NB4 (cell line): Measurements from ENCODE around the gene PODNL1.
"Not testable (repeated sequence)": the region's sequence is repeated elsewhere in the genome, so short reads cannot be mapped to it uniquely, and the experiment has no call there.

Source experiments
- DNase-seq: peaks from one replicate; pipeline ENCODE4 v3.0.0; 2010; ENCODE audit warnings: low read depth
- H3K4me3 ChIP-seq: one replicate; pipeline ENCODE4 v1.5.1; 2011; ENCODE audit warnings: mild to moderate bottlenecking, low read depth, low read length, moderate library complexity
- CTCF ChIP-seq: IDR thresholded peaks from one replicate; pipeline ENCODE4 v1.5.1; 2012; ENCODE audit warnings: low read depth, low read length
- MAX ChIP-seq: IDR thresholded peaks from 2 replicates; pipeline ENCODE4 v1.6.1; 2011; ENCODE audit warnings: low read depth, low read length
- MYC ChIP-seq: IDR thresholded peaks from 2 replicates; pipeline ENCODE4 v1.6.1; 2011; ENCODE audit warnings: low read depth, low read length
- POLR2A ChIP-seq: IDR thresholded peaks from 2 replicates; pipeline ENCODE4 v1.6.1; 2011; ENCODE audit warnings: mild to moderate bottlenecking; ENCODE audit not compliant: insufficient read length; ENCODE audit errors: extremely low read depth

PODNL1 gene

GRCh38 chr19:13976446-13976845, 38.2 kb upstream of the PODNL1 start:
- H3K4me3 ChIP-seq: no peak overlapping the region
- no peak for TF ChIP-seq MYC
- no peak for TF ChIP-seq CTCF
- TF ChIP-seq MAX: no peak
- no peak for TF ChIP-seq POLR2A
- no peak for DNase-seq

- H3K4me3 ChIP-seq: no peak overlapping the region
- TF ChIP-seq CTCF (no peak), POLR2A (no peak), MAX (no peak), MYC (no peak)
- no peak for DNase-seq
Observed at GRCh38 chr19:13975870-13976269, 37.7 kb upstream of the PODNL1 start.

- no peak overlapping the region for H3K4me3 ChIP-seq
- TF ChIP-seq MAX (no peak), MYC (no peak), POLR2A (no peak), CTCF (no peak)
- no peak for DNase-seq
Observed at GRCh38 chr19:13974073-13974472, 35.9 kb upstream of the PODNL1 start.

GRCh38 chr19:13973479-13973878, 35.3 kb upstream of the PODNL1 start:
- H3K4me3 ChIP-seq, DNase-seq: not testable (repeated sequence)

- DNase-seq: no peak
- no peak for TF ChIP-seq MYC
- no peak for TF ChIP-seq CTCF
- no peak for TF ChIP-seq POLR2A
- TF ChIP-seq MAX: no peak
- no peak overlapping the region for H3K4me3 ChIP-seq
Observed at GRCh38 chr19:13972368-13973155, 34.3 kb upstream of the PODNL1 start.

GRCh38 chr19:13971868-13972267, 33.7 kb upstream of the PODNL1 start:
- not testable (repeated sequence) for H3K4me3 ChIP-seq

GRCh38 chr19:13969897-13970296, 31.7 kb upstream of the PODNL1 start:
- TF ChIP-seq POLR2A (no peak), MYC (no peak)
- H3K4me3 ChIP-seq: no peak overlapping the region

More at GRCh38 chr19:13971868-13972267, 33.7 kb upstream of the PODNL1 start:
- not testable (repeated sequence) for DNase-seq

More at GRCh38 chr19:13969897-13970296, 31.7 kb upstream of the PODNL1 start:
- no peak for DNase-seq
